ENCODE data around the gene SRBD1. TPM values are rescaled to one million over a fixed set of nuclear protein-coding genes. Genes with fewer than 3 reads are reported as not detected.

The SRBD1 gene
- total RNA-seq, 6 experiments from 2014 or later: 7.4 to 14.1 (median 9.4) TPM

GRCh38 chr2:45554073-45554741, 56.9 kb downstream of the SRBD1 start:
- intact Hi-C loops (cut with DNase I): no loop called here
- Histone ChIP-seq H3K9me3 (no peaks in the 10 kb centered on the region), H3K36me3 (no peaks in the 10 kb centered on the region), H3K27ac (no peak overlapping the region), H3K4me1 (no peaks in the 10 kb centered on the region), H3K27me3 (no peaks in the 10 kb centered on the region), H3K4me3 (no peak overlapping the region)
- ATAC-seq (no peak), DNase-seq (no peak)
- TF ChIP-seq CTCF (IDR thresholded peaks at IDR 0.05) (no peak), POLR2A (IDR thresholded peaks at IDR 0.05) (no peak)
- WGBS (ENCODE audit: insufficient coverage, low coverage, low lambda C conversion rate, missing lambda C conversion rate): 71% methylated on average over 1 of the region's 2 CpGs

GRCh38 chr2:45551862-45552261, 59.2 kb downstream of the SRBD1 start:
- Histone ChIP-seq H3K36me3 (peaks cover 0 to 4% (median 0%) of the 10 kb centered on the region in 4 donors), H3K9me3 (no peaks in the 10 kb centered on the region), H3K27ac (no peak overlapping the region), H3K4me1 (no peaks in the 10 kb centered on the region), H3K27me3 (no peaks in the 10 kb centered on the region), H3K4me3 (no peak overlapping the region)
- no peak for ATAC-seq
- TF ChIP-seq CTCF (IDR thresholded peaks at IDR 0.05): no peak
- TF ChIP-seq POLR2A (IDR thresholded peaks at IDR 0.05): no peak
- no peak for DNase-seq
- intact Hi-C loops (cut with DNase I): no loop called here
- 95% methylated on average over 4 of the region's 5 CpGs for WGBS (ENCODE audit: insufficient coverage, low coverage, low lambda C conversion rate, missing lambda C conversion rate)

GRCh38 chr2:45545943-45546342, 65.1 kb downstream of the SRBD1 start:
- Histone ChIP-seq H3K27me3 (no peaks in the 10 kb centered on the region), H3K4me1 (no peaks in the 10 kb centered on the region), H3K9me3 (peaks cover 0 to 5% (median 0%) of the 10 kb centered on the region in 4 donors), H3K4me3 (no peak overlapping the region), H3K27ac (no peak overlapping the region), H3K36me3 (peaks cover 0 to 13% (median 0%) of the 10 kb centered on the region in 4 donors)
- ATAC-seq: no peak
- no peak for DNase-seq
- TF ChIP-seq POLR2A (IDR thresholded peaks at IDR 0.05) (no peak), CTCF (IDR thresholded peaks at IDR 0.05) (no peak)
- intact Hi-C loops (cut with DNase I): no loop called here

GRCh38 chr2:45543257-45543656, 67.8 kb downstream of the SRBD1 start:
- Histone ChIP-seq H3K4me1 (no peaks in the 10 kb centered on the region), H3K4me3 (no peak overlapping the region), H3K27me3 (no peaks in the 10 kb centered on the region), H3K9me3 (peaks cover 0 to 5% (median 0%) of the 10 kb centered on the region in 4 donors), H3K27ac (no peak overlapping the region), H3K36me3 (peaks cover 0 to 14% (median 0%) of the 10 kb centered on the region in 4 donors)
- ATAC-seq (no peak), DNase-seq (no peak)
- TF ChIP-seq CTCF (IDR thresholded peaks at IDR 0.05) (no peak), POLR2A (IDR thresholded peaks at IDR 0.05) (no peak)
- intact Hi-C loops (cut with DNase I): no loop called here
- WGBS (ENCODE audit: insufficient coverage, low coverage, low lambda C conversion rate, missing lambda C conversion rate): 89% methylated on average over 1 of the region's 1 CpG
